Vagina (tissue), 2 donors: Measurements from ENCODE around the gene GNG13. TPM values are rescaled to one million over a fixed set of nuclear protein-coding genes. Genes with fewer than 3 reads are reported as not detected.

Experiments used
- DNase-seq, 2 donors: peaks; one replicate each; pipeline ENCODE4 v3.0.0-alpha.2; 2017; ENCODE audit errors: extremely low spot score in 2 of 2
- H3K27ac ChIP-seq: fragments of 200-600 bp; sonication (generic); one replicate; pipeline ENCODE4 v1.5.1; 2019
- H3K27me3 ChIP-seq: fragments of 200-600 bp; sonication (generic); one replicate; pipeline ENCODE4 v1.5.1; 2019
- H3K36me3 ChIP-seq, 2 donors: fragments of 200-600 bp; sonication (generic); one replicate each; pipeline ENCODE4 v1.5.1; 2017 to 2019
- H3K4me1 ChIP-seq: fragments of 200-600 bp; sonication (generic); one replicate; pipeline ENCODE4 v1.5.1; 2019
- H3K4me3 ChIP-seq, 2 donors: fragments of 200-600 bp; sonication (generic); 1 replicate in 1 of 2; 2 replicates in 1 of 2; pipeline ENCODE4 v1.5.1; 2016 to 2019
- H3K9me3 ChIP-seq: fragments of 200-600 bp; sonication (generic); one replicate; pipeline ENCODE4 v1.5.1; 2019
- CTCF ChIP-seq, 3 experiments: fragments of 450-650 bp in 2 of 3; fragments of 200-600 bp in 1 of 3; sonication (generic) in 1 of 3; IDR thresholded peaks; one replicate each; pipeline ENCODE4 v1.5.1; 2017 to 2019; ENCODE audit warnings: antibody characterized with exemption in 3 of 3, mild to moderate bottlenecking in 2 of 3, moderate library complexity in 2 of 3
- POLR2A ChIP-seq, 2 donors: fragments of 450-650 bp; IDR thresholded peaks; one replicate each; pipeline ENCODE4 v1.6.1; 2017; ENCODE audit warnings: antibody characterized with exemption in 2 of 2, mild to moderate bottlenecking in 2 of 2, moderate library complexity in 2 of 2
- POLR2AphosphoS5 ChIP-seq, 2 donors: sonication (generic); formaldehyde crosslinking; IDR thresholded peaks; one replicate each; pipeline ENCODE4 v1.9.0; 2017; ENCODE audit warnings: antibody characterized with exemption in 2 of 2, mild to moderate bottlenecking in 2 of 2, low read depth in 1 of 2; ENCODE audit not compliant: insufficient read depth in 1 of 2
- intact Hi-C: fragments of 100-400 bp; cut with DNase I; formaldehyde crosslinking; loops from one replicate; pipeline ENCODE4 v1.15.1; 2023
- total RNA-seq: library from RNA; depleted of rRNA; stranded (reverse); fragments of >200 nt; gene quantifications from one replicate; pipeline ENCODE4 v1.2.3, GENCODE V29; 2016

The GNG13 gene
- total RNA-seq, result not detected

- H3K4me3 ChIP-seq, result no peak within 1 kb of the TSS
- intact Hi-C loops, result no loop called here
- H3K27ac ChIP-seq, result no peak within 1 kb of the TSS
- no peaks in the 10 kb centered on the region for H3K4me1 ChIP-seq
- H3K9me3 ChIP-seq, result no peaks in the 10 kb centered on the region
- TF ChIP-seq POLR2A (IDR thresholded peaks at IDR 0.05) (no peak), POLR2AphosphoS5 (IDR thresholded peaks at IDR 0.05; ENCODE audit: insufficient read depth in 1 of 2, low read depth in 1 of 2) (no peak), CTCF (IDR thresholded peaks at IDR 0.05) (no peak)
- no peak for DNase-seq
- no peaks in the 10 kb centered on the region for H3K36me3 ChIP-seq
- H3K27me3 ChIP-seq, result no peaks in the 10 kb centered on the region
Observed at GRCh38 chr16:799948-800833, at the start of gene GNG13. Gene GNG13, minus strand, starts transcription at chr16:800734. Its CDS starts 1,657 bp downstream, at chr16:799077.

GRCh38 chr16:848510-849253 lies 48.1 kb upstream of the GNG13 start:
- Histone ChIP-seq H3K27me3 (no peaks in the 10 kb centered on the region), H3K4me1 (no peaks in the 10 kb centered on the region), H3K36me3 (no peaks in the 10 kb centered on the region), H3K27ac (no peak overlapping the region), H3K4me3 (no peak overlapping the region), H3K9me3 (no peaks in the 10 kb centered on the region)
- no peak for TF ChIP-seq CTCF (IDR thresholded peaks at IDR 0.05)
- no peak for TF ChIP-seq POLR2A (IDR thresholded peaks at IDR 0.05)
- no peak for TF ChIP-seq POLR2AphosphoS5 (IDR thresholded peaks at IDR 0.05; ENCODE audit: insufficient read depth in 1 of 2, low read depth in 1 of 2)
- intact Hi-C loops, result no loop called here
- DNase-seq, result no peak

GRCh38 chr16:847681-848445 lies 47.3 kb upstream of the GNG13 start:
- Histone ChIP-seq H3K4me1 (no peaks in the 10 kb centered on the region), H3K27ac (no peak overlapping the region), H3K36me3 (no peaks in the 10 kb centered on the region), H3K4me3 (no peak overlapping the region), H3K27me3 (no peaks in the 10 kb centered on the region), H3K9me3 (no peaks in the 10 kb centered on the region)
- TF ChIP-seq POLR2AphosphoS5 (IDR thresholded peaks at IDR 0.05; ENCODE audit: insufficient read depth in 1 of 2, low read depth in 1 of 2), result no peak
- TF ChIP-seq POLR2A (IDR thresholded peaks at IDR 0.05), result no peak
- TF ChIP-seq CTCF (IDR thresholded peaks at IDR 0.05), result no peak
- intact Hi-C loops, result no loop called here
- DNase-seq, result no peak

GRCh38 chr16:847151-847550 lies 46.6 kb upstream of the GNG13 start:
- Histone ChIP-seq H3K27ac (no peak overlapping the region), H3K9me3 (no peaks in the 10 kb centered on the region), H3K4me1 (no peaks in the 10 kb centered on the region), H3K36me3 (no peaks in the 10 kb centered on the region), H3K4me3 (no peak overlapping the region), H3K27me3 (no peaks in the 10 kb centered on the region)
- intact Hi-C loops, result no loop called here
- TF ChIP-seq POLR2AphosphoS5 (IDR thresholded peaks at IDR 0.05; ENCODE audit: insufficient read depth in 1 of 2, low read depth in 1 of 2) (no peak), CTCF (IDR thresholded peaks at IDR 0.05) (no peak), POLR2A (IDR thresholded peaks at IDR 0.05) (no peak)
- DNase-seq, result no peak
